ENCODE measurements around the gene ARHGEF17.

ARHGEF17 gene

DNA sequence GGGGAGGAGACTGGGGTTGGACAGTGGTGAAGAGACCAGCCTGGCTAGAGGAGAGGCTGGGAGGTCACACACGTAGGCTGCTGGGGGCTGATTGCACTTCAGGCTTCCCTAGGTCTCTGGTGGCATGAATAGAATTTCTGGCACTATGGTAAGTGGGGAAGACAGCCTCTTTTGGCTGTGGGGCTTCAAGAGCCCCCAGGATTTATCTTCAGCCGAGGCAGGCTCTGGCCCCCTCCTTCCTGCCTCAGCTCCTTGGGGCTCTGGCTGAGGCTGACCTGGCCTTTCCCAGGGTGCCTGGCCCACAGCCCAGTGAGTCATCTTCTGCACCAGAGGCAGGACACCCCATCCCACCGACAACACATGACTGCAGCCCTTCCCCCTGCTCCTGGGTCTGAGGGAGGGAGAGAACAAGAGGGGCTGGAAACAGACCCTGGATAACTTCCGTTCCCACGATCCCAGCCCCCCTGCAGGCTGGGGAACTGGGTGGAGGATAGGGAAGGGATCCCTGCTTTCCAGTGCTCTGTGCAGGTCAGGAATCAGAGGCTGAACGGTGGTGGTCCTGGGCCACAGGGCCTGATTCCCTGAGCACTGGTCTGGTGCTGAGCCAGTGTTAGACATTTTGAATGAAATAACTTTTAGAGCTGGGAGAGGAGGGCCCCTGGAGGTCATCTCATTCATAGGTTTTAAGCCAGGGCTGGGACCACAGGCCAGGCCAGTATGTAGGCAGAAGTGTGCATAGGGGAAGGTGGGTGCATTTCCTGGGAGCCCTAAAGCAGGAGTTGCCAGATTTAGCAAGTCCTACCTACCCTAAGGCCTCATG is 26.5 kb downstream of the ARHGEF17 start:
- no peak for DNase-seq

DNA sequence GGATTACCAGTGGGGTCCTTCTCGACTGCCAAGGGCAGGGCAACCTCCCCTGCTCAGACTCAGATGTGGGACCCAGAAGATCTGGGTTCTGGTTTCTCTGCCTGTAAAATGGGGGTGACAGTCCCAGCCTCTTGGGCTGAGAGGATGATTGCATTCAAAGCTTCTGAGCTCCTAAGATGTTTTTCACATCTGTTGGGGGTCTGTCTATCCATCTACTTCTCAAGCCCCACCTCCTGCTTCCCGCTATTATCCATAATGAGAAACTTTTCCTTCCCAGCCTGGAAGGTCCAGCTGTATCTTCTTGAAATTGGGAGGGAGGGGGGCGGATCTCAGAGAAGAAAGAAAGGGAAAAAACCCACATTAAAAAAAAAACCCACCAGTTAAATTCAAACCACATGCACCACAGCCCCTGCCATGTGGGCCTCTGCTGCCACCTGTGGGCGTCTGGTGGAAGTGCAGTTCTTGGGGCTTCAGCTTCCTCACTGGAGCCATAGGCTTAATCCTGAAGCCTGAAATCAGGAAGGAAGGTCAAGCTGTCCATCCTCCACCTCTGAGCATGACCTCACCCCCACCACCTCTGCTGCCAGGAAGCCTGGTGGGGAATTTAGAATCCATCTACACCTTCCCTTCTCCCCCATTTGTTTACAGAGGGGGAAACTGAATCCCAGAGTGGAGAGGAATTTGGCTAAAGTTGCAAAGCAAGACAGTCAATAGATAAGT is 27.3 kb downstream of the ARHGEF17 start:
- DNase-seq, result peak; percentile 63

DNA sequence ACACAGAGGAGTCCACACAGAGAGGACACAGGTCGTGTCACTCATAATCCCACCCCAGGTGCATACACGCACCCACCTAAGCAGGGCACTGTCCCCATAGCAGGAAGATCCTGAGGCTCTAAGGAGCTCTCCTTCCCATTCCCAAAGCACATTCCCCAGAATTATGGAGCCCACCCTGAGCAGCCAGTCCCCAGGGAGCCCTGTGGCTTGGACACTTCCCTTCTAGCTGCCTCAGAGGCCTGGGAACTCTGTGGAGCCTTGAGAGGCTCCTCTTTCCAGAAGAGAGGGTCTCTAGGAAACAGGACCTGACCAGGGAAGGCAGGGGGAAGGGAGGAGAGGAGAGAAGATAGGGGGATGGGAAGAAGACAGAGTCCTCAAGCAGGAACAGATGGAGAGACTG is 29.8 kb downstream of the ARHGEF17 start:
- DNase-seq, result no peak

DNA sequence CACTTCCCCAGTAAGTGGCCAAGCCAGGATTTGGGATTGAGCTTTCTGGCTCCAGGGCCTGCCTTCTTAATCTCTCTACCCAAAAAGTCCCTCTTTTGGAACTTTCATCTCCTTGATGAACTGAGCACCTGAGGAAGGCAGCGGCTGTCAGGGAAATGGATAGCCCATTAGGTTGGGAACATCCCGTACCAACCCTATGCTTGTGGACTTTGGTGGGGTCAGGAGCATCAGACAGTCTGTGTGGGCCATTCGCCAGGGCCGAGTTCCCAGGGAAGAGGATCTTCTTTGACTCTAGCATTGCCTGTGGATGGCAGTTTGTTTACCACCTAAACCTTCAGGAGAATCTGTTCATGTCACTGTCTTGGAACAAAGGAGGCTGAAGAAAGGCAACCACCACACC is 30.2 kb downstream of the ARHGEF17 start:
- DNase-seq, result no peak

DNA sequence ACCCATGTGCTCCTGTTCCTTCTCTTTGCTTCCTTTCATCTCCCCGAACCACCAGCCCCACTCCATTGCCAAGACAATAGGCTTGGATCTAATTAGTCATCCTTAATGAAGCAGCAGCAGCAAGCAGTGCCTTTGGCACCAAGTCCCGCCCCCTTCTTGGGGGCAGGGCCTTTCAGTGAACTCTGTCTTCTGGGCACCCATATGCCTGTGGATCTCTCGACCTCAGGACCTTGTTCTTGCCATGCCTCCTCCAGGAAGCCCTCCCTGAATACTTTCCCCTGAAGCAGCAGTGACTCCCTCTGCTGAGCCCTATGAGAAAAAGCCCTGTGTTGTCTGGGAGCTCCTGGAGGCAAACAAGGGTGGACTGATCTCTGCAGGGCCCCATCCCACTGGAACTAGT is 32.1 kb downstream of the ARHGEF17 start:
- DNase-seq, result no peak

DNA sequence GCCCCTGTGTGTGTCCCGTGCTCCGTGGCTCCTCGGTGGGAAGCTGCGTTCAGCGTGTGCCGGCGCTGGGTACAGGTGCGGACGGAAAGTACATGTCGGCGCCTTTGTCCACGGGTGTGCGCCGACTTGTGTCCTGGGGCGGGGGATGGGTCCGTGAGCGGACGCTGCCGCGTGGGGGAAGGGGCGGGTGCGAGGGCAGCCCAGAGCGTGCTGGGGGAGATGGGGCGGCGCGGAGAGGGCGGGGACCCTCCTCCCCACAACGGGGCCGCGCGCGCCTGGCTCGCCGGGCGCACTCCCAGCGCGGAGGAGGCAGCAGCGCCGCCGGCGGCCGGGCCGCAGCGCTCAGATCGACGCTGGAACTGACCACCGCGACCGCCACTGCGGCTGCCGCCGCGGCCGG is 34.6 kb downstream of the ARHGEF17 start:
- DNase-seq, result no peak

DNA sequence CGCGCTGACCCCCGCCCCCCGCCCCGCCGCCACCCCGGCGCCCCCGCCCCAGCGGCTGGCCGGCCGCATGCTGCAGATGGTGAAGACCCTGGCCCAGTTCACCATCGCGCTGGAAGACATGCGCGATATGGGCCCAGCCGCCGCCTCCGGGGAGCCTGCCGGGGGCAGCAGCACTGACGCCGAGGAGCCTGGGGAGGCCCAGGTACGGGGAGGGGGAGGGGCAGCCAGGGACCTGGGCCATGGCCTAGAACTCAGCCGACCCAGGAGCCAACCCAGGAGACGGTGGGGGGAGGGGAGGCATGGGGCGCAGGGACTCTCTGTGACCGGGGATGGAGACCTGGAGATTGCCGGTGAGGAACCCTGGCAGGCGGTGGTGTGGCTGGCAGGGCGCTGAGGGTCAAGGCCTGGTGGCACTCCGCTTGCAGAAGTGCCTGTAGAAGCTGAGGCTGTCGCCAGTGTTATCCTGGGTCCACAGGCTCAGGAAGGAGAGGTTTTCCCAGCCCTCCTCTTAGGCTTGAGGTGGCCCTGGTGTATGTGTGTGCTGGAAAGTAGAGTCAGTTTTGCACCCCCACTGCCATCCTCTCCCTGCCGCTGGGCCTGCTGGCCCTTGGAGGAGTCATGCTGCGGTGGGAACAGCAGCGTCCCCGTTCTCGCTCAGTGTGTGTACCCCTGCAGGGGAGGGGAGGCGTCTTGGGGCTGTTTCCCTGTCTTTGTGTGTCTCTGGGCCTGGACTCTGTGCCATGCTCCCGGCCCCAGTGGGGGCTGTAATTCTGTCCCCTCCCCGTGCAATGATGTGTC is 35.2 kb downstream of the ARHGEF17 start:
- no peak for DNase-seq

DNA sequence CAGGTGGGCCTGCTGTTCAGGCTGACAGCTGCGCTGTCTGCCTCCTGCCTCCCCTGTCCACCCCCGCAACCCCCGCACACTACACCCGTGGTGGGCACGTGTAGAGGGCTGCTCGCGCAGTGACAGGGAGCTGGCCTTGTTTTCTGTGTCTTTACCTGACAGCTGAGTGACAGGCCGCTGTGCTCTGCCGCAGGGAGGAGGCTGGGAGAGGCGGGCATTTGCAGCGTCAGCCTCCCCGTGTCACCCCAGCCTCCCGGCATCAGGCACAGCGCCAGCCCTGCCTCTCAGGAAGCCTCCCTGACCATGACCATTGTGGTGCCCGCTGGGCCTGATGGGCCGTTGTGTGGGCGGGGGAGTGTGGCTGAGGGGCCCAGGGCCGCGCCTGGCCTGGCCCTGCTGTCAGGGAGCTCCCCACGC is 36.1 kb downstream of the ARHGEF17 start:
- no peak for DNase-seq

DNA sequence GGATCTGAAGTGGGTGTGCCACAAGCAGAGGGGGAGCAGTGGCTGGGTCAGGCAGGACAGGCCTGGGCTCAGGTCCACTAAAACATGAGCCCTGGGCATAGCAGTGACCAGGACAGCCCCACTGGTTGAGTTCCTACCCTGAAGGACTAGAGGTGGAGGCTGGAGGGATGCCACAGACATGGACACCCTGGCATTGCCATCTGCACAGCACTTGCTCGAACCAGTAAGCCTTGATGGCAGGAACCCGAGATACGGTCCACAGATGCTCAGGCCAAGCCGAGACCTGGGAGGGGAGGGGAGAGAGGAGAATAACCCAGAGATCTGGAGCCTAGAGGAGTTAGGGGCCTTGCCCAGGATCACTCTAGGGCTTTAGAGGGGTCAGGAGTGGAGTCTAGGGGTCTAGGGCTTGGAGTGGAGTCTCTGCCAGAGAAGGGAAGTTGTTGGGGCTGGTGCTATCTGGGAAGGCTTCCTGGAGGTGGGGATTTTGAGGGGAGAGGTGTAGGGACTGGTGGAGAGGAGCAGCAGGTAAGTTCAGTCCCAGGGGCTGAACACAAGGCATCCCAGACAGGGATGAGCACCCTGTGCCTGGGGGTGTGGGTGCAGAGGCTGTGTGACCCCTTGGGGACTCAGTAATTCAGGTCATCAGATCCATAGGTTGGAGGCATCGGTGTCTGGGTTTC is 37.5 kb downstream of the ARHGEF17 start:
- DNase-seq, result no peak

DNA sequence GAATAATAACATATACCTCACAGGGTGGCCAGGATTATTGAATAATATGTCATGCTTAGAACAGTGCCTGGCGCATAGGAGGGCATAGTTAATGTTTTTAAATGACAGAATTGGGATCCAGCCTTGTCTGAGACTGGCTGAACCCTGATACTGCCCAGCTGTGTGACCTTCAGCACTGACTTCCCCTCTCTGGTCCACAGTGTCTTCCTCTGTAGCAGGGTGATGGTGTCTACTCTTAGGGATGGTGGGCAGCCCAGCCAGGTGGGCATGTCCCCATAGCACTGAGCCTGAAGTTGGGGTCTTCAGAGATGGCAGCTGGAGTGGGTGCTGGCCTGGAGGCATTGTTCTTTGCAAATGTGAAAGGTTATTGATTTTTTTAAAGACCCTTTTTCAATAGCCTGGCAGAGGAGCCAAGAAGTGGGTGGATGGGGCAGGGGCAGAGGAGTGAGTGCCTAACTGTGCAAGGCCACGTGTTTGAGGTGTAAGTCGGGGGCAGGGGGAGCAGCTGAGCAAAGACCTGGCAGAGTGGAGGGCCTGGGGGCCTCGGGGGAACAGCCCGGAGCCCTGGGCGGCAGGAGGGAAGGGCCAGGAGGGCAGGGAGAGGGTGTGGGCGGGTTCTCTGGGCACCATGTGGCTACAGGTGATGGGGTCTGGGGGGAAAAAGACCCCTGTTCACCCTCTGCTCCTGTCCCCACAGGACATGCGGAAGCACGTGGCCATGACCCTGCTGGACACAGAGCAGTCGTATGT is 38.3 kb downstream of the ARHGEF17 start:
- no peak for DNase-seq

DNA sequence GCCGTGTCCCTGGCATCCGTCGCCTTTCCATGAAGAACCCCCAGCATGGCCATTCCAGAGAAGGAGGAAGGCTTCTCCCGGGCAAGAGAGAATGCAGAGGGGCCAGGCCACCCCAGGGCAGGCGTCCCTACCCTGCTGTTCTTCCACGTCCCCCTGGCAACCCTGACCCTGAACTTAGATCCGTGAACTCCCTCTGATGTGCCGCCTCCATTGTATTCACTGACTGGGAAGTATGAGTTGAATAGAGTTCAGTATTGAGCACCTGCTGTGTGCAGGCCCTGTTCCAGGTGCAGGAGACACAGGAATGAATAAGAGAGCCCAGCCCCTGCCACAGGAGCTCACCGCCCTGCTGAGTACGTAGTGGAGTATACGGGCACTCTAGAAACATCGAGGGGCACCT is 39.0 kb downstream of the ARHGEF17 start:
- DNase-seq, result no peak

DNA sequence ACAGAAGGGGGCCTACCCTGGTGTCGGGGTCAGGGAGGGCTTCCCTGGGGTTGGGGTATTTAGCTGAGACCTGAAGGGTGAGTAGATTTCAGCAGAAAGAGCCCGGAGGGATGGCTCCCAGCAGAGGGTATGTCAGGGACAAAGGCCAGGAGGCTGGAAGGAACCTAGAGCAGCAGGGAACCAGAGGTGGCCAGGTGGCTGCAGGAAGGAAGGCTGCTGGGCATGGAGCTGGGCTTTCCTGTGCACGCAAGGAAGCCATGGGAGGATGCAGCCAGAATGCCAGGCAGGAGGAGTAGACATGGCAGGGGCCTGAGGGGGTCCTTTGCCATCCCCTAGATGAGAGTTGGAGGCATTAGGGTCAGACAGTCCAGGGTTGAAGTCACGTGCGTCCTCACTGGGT is 40.8 kb downstream of the ARHGEF17 start:
- no peak for DNase-seq

DNA sequence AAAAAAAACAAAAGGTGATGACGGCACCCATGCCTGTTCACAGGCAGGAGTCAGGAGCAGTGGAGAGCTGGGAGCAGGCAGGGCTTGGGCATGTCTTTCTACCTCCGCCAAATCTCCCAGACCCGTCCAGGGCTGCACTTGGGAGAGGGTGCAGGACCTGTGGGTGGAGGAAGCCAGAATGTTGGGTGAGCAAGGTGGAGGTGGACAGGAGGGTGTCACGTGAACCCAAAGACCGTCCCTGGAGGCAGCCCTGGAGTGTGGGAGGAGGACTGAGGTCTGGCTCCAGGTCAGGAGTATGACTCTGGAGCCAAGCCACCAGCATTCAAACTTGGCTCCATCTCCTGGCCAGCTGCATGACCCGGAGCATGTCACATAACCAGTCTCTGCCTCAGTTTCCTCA is 41.6 kb downstream of the ARHGEF17 start:
- no peak for DNase-seq

DNA sequence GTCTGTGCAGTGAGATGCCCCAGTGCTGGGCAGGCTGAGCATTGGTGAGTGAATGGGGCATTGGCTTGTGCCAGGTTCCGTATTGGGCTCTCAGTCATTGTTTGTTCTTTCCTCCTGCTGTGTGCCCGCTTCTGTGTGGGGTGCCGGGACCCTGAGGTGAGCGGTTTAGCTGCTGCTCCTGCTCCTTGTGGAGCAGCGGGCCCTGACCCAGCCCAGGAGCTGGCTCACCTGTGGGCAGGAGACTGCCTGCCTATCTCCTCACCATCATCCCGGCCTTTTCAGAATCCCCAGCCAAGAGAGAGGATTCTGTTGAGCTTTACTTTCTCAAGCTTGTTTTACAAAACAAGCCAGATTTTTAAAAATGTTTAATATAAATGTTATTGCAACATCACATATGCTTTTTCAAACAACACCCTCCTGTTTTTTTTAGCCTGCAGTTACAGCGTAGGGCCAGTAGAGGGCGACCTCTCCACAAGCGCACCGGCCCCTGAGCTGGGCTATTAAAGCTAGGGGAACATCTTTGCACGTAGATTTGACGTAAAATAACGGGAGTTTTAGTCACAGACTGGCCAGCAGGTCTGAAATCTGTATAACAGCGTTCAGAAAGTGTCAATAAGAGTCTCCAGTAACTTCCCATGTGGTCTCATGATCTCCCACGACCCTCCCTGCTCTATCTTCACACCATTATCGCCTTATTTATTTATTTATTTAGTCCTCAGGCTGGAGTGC is 43.0 kb downstream of the ARHGEF17 start:
- peak; percentile 44 for DNase-seq

DNA sequence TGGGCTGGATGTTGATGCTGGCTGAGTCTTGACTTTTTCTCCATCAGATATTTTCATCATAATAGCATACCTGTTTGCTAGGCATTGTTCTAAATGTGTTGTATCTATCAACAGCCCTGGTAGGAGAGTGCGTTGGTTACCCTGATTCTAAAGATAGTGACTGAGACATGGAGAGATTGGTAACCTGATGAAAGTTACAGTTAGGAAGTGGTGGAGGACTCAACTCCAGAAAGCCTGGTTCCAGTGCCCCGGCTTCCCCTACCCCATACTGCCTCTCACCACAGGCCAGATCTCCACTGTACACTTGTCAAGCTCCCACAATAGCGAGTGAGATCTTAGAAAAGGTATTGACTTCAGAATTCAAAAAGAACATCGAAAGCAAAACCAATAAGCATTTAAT is 45.3 kb downstream of the ARHGEF17 start:
- DNase-seq, result no peak

DNA sequence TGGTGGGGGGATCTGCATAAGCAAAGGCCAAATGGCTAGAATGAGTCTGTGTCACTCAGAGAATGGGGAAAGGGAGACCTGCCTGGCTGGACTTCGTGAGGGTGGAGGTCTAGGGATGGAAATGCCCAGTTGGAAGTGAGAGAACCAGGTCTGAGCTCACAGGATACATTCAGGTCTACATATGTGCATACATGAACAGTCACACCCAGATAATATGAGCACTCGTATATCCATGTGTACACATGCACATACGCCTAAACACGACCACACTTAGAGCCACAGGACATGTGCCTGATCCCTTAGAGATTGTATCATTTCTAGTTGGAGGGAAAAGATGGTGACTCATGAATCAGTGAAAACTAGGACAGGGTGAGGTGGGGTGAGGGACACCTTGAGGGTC is 47.0 kb downstream of the ARHGEF17 start:
- no peak for DNase-seq

DNA sequence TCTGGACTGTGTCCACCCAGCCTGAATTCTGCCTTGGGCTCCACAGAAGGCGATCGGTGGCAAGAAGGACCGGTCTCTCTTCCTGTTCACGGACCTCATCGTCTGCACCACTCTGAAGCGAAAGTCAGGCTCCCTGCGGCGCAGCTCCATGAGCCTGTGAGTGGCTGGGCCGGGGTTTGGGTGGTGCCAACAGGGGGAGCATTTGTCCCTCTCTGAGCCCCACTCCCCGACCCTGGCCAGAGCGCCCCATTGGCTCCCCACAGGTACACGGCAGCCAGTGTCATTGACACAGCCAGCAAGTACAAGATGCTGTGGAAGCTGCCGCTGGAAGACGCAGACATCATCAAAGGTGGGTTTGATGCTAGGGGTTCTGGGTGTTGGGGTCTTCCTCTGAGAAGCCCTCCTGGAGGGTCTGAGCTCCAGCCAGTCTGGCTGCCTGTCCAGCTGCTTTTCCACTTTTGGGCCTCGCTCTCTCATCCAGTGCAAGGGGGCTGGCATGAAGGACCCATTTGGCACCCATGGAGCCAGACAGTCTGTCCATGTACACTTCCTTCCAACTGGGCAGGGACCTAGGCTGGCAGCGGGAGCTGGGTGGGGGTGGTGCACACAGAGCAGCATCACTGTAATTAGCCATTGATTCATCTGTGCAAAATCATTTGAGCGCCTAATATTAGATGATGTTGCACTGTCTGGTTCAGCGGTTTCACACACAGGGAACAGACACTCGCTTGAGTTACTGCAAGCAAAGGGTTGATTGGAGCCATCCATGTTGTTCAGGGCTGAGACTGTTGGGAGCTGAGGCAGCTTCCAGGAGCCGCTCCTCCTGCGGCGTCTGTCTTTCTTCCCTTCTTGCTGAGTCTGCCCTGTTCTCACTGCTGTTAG is 49.1 kb downstream of the ARHGEF17 start:
- no peak for DNase-seq

DNA sequence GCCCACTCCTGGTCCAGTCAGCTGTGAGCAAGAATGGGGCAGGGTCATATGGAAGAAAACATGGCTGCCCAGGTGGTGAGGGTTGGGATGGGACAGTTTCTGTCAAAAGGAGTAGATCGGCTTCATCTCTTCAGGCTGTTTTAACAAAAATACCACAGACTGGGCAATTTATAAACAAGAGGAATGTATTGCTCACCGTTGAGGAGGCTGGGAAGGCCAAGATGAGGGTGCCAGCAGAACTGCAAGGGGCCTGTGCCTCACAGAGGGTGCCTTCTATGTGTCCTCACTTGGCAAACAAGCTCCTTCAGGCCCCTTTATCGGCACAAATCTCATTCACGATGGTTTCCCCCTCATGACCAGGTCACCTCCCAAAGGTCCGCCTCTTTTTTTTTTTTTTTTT is 50.0 kb downstream of the ARHGEF17 start:
- no peak for DNase-seq

DNA sequence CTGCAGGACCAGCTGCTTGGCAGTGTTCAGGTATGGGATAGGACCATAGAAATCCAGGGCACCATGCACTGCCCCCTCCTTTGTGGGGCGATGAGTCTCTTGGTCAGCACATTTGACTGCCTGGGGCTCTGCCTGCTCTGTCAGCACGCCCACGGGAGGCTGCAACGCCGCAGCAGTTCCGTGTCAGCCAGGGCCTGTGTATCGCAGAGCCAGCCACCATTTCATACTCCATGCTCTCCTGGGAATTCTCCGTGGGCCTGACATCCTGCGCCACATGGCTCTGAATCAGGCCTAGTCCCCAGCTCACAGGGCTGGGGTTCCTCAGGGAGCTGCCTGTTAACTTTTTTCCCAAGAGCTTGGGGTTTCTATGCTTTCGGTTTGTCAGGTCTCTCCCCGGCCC is 51.3 kb downstream of the ARHGEF17 start:
- DNase-seq, result no peak

DNA sequence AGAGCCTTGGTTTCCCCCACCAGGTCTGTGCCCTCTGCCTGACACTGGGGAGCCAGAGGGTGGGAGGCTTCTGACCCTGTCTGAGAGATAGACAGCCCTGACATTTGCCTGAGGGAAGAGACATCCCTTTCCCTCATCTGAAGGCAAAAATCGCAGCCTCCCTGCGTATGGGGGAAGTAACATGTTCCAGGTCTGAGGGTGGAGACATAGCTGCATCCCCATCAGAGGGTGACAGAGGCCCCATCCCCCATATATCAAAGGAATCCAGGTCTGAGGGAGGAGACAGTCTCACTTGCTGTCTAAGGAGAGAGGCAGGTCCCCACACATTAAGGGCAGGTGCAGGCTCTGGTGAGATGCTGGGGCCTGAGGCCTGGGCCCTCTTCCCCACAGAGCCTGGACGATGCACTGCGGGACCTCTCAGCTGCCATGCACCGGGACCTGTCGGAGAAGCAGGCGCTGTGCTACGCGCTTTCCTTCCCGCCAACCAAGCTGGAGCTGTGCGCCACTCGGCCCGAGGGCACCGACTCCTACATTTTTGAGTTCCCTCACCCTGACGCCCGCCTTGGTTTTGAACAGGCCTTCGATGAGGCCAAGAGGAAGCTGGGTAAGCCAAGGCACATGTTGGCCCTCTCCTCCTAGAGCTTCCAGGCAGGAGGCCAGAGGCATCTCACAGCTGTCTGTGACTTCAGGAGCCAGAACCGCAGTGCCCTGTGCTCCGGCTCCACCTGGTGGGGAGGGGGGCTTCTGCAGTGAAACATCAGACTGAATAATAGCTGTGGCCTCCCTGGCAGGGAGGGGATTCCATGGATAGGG is 52.1 kb downstream of the ARHGEF17 start:
- DNase-seq, result no peak
